ENCODE measurements around the gene PHOX2B. TPM values are rescaled to one million over a fixed set of nuclear protein-coding genes. Genes with fewer than 3 reads are reported as not detected.
A peak's percentile ranks its signal among the peaks of the same experiment; 100 is the strongest.

Gene PHOX2B
- total and polyA plus RNA-seq, 2 of the 8 experiments (the other 6 are each of a cell fraction or from before 2014, with no cell fraction given): not detected

GRCh38 chr4:41750121-41750625, 1.6 kb upstream of the PHOX2B start:
- Histone ChIP-seq H3K23me2 (ENCODE audit: low read depth, low read length) (peaks cover 11% of the 10 kb centered on the region), H3K23ac (ENCODE audit: insufficient read length) (no peak overlapping the region), H2BK15ac (ENCODE audit: low read length) (no peak overlapping the region), H3K56ac (replicated peaks; ENCODE audit: insufficient read length, low read depth, low read length) (no peak overlapping the region), H3K4me1 (replicated peaks in 1 of 4; ENCODE audit: control insufficient read depth in 3 of 4, insufficient read depth in 4 of 4, low read length in 3 of 4) (peaks cover 4 to 41% (median 22%) of the 10 kb centered on the region in 4 experiments), H3K9ac (replicated peaks in 1 of 4; ENCODE audit: extremely low read depth in 1 of 4, low read depth in 3 of 4, low read length in 3 of 4) (no peak overlapping the region), H3K79me2 (ENCODE audit: control insufficient read depth in 1 of 2, insufficient read depth in 2 of 2, low read length in 2 of 2) (no peaks in the 10 kb centered on the region), H3K4me3 (ENCODE audit: extremely low read depth in 1 of 4, insufficient read depth in 2 of 4, low read depth in 3 of 4, low read length in 4 of 4) (peak overlapping the region in 1 of 4 experiments; percentile 60; a peak in 2 of 8 replicates), H3K27me3 (replicated peaks in 1 of 4; ENCODE audit: control insufficient read depth in 3 of 4, extremely low read depth in 1 of 4, insufficient read depth in 3 of 4, low read length in 3 of 4) (peaks cover 89 to 100% (median 98%) of the 10 kb centered on the region in 4 experiments), H3K14ac (ENCODE audit: insufficient read length) (no peak overlapping the region), H2AFZ (ENCODE audit: low read length) (no peak overlapping the region), H2BK20ac (ENCODE audit: low read length) (no peak overlapping the region), H4K91ac (replicated peaks; ENCODE audit: insufficient read length, low read length) (no peak overlapping the region), H2BK5ac (ENCODE audit: low read depth, low read length) (no peak overlapping the region), H2BK120ac (replicated peaks; ENCODE audit: low read depth, low read length) (no peak overlapping the region), H3K27ac (ENCODE audit: low read depth, low read length) (no peak overlapping the region), H3K36me3 (ENCODE audit: control insufficient read depth in 2 of 4, insufficient read depth in 4 of 4, low read length in 3 of 4) (peaks cover 0 to 13% (median 0%) of the 10 kb centered on the region in 4 experiments; a peak in 1 of 8 replicates), H3K9me3 (ENCODE audit: insufficient read depth in 2 of 2, low read depth in 1 of 2, low read length in 1 of 2) (peaks cover 0 to 10% of the 10 kb centered on the region in 2 experiments; a peak in 2 of 4 replicates), H2BK12ac (ENCODE audit: low read depth, low read length) (no peak overlapping the region), H4K20me1 (replicated peaks in 1 of 2; ENCODE audit: control insufficient read depth in 1 of 2, insufficient read depth in 2 of 2, low read length in 2 of 2) (peaks cover 7 to 22% of the 10 kb centered on the region in 2 experiments), H3K79me1 (ENCODE audit: low read depth, low read length) (no peaks in the 10 kb centered on the region), H3K18ac (ENCODE audit: extremely low read depth, low read length) (no peak overlapping the region), H3K4ac (replicated peaks; ENCODE audit: insufficient read length, low read depth, low read length) (no peak overlapping the region), H4K5ac (ENCODE audit: insufficient read length, low read depth, low read length) (no peak overlapping the region), H4K8ac (ENCODE audit: extremely low read depth, insufficient read depth, low read length) (no peak overlapping the region), H3K4me2 (ENCODE audit: insufficient read depth in 1 of 2, low read depth in 2 of 2, low read length in 2 of 2) (peak overlapping the region; percentile 93; a peak in 3 of 4 replicates), H2AK5ac (ENCODE audit: low read depth, low read length) (no peak overlapping the region)
- WGBS, 2 experiments (ENCODE audit: extremely low coverage in 1 of 2, insufficient coverage in 1 of 2, insufficient read length in 1 of 2, insufficient replicate concordance in 2 of 2, low coverage in 1 of 2, low lambda C conversion rate in 2 of 2, missing lambda C conversion rate in 1 of 2): 3% methylated on average over 20 of the region's 20 CpGs; no CpG with 5 or more reads in 1 of the 2 experiments
- TF ChIP-seq EGR1 (IDR thresholded peaks at IDR 0.05; ENCODE audit: borderline replicate concordance, low read depth, low read length) (no peak), CBX8 (IDR thresholded peaks at IDR 0.05; ENCODE audit: borderline replicate concordance, low read depth, low read length) (peak; percentile 84; the same call in 1 of the 2 replicates), SUZ12 (IDR thresholded peaks at IDR 0.05; ENCODE audit: low read length) (peak; percentile 88; the same call in 1 of the 2 replicates), EZH2 (IDR thresholded peaks at IDR 0.05; ENCODE audit: low read depth, low read length, severe bottlenecking) (peak; percentile 97), RNF2 (IDR thresholded peaks at IDR 0.05; ENCODE audit: borderline replicate concordance, low read depth, low read length, missing control alignments, poor library complexity, severe bottlenecking) (peak; percentile 98)
- no peak for FAIRE-seq
- peak in 1 of 2 experiments; percentile 50 for DNase-seq (ENCODE audit: low read depth in 1 of 2, low spot score in 2 of 2)
- CTCF ChIA-PET (ENCODE audit: partially characterized antibody): interaction anchor here (2.0 to 2.6 kb wide), 2 partner anchors 115 to 121 kb away, joined by 11 read pairs; no protein-coding TSS in a partner anchor
- POLR2A ChIA-PET (ENCODE audit: partially characterized antibody): no interaction called here
